Measurements from ENCODE around the gene UNC45A.

Gene UNC45A

DNA sequence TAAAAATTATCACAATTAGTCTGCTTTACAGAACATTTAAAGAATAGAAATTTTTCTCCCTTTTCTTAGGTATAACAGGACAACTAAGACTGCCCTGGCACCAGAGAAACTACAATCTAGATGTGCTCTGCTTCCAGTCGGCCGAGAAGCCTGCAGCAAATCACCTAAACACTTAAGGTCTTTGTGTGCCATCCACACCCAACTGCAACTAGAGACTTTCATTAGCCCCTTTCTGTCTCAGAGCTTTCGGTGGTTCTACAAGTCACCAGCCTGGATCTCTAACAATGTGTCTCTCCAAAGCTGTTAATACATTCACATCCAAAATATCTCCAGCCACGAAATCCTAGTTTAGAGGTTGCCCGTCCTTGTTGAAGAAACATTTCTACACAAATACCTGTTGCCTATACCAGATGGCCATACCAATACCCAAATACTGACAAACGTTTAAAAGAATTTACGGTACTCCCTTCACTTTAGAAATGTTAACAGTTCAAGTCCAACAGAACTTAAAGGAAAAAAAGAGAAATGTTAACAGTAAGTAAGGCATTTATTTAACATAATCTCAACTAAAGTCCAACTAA is 52.6 kb downstream of the UNC45A start:
- Histone ChIP-seq H3K27me3 (ENCODE audit: insufficient read depth, low read depth, severe bottlenecking) (no peaks in the 10 kb centered on the region), H3K4me3 (ENCODE audit: low read depth, low read length) (no peak overlapping the region), H3K36me3 (peaks cover 42% of the 10 kb centered on the region), H3K27ac (peak overlapping the region; percentile 78), H3K9me3 (ENCODE audit: severe bottlenecking) (no peaks in the 10 kb centered on the region)
- DNase-seq = no peak
- TF ChIP-seq, protein P1, sequence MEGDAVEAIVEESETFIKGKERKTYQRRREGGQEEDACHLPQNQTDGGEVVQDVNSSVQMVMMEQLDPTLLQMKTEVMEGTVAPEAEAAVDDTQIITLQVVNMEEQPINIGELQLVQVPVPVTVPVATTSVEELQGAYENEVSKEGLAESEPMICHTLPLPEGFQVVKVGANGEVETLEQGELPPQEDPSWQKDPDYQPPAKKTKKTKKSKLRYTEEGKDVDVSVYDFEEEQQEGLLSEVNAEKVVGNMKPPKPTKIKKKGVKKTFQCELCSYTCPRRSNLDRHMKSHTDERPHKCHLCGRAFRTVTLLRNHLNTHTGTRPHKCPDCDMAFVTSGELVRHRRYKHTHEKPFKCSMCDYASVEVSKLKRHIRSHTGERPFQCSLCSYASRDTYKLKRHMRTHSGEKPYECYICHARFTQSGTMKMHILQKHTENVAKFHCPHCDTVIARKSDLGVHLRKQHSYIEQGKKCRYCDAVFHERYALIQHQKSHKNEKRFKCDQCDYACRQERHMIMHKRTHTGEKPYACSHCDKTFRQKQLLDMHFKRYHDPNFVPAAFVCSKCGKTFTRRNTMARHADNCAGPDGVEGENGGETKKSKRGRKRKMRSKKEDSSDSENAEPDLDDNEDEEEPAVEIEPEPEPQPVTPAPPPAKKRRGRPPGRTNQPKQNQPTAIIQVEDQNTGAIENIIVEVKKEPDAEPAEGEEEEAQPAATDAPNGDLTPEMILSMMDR (IDR thresholded peaks at IDR 0.05; ENCODE audit: low read depth, low read length) = no peak

DNA sequence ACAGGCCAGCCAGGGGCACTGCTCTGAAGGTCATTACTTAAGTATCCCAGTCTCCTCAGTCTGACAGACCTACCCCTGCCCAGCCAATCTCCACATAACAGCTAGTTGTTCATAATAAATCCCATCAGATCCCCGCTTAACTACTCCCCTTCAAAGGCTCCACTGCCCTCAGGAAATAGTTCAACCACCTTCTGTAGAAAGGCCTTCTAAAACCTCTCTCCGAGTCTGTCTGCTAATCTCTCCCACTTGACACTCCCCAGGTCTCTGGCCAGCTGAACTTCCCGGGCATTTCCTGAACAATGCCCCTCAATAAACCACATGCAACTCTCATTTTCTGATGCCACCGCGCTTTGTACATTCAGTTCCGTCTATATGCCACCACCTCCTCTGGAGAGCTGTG is 53.2 kb downstream of the UNC45A start:
- peak overlapping the region; percentile 78 for H3K27ac ChIP-seq
- H3K27me3 ChIP-seq (ENCODE audit: insufficient read depth, low read depth, severe bottlenecking) = no peaks in the 10 kb centered on the region
- TF ChIP-seq, protein P1 (IDR thresholded peaks at IDR 0.05; ENCODE audit: low read depth, low read length) = no peak
- DNase-seq = peak; percentile 77
- H3K4me3 ChIP-seq (ENCODE audit: low read depth, low read length) = peak overlapping the region; percentile 1; the same call in 1 of the 2 replicates
- H3K9me3 ChIP-seq (ENCODE audit: severe bottlenecking) = no peaks in the 10 kb centered on the region
- peaks cover 37% of the 10 kb centered on the region for H3K36me3 ChIP-seq

DNA sequence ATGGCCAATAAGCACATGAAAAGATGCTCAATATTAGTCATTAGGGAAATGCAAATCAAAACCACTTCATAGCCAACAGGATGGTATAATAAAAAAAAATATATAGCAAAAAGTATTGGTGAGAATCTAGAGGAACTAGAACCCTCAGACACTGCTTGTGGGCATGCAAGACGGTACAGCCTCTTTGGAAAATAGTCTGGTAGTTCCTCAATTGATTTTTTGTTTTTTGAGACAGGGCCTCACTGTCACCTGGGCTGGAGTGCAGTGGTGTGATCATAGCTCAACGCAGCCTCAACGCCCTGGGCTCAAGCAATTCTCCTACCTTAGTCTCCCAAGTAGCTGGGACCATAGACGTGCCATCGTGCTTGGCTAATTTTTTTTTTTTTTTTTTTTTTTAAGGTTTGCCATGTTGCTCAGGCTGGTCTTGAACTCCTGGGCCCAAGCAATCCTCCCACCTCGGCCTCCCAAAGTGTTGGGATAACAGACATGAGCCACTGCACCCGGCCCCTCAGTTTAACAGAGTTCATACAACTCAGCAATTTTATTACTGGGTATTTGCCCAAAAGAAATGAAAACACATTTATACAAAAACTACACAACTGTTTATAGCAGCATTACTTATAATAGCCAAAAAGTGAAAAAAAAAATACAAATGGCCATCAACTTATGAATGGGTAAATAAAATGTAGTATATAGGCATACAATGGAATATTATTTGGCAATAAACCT is 54.1 kb downstream of the UNC45A start:
- Histone ChIP-seq H3K36me3 (peaks cover 29% of the 10 kb centered on the region), H3K9me3 (ENCODE audit: severe bottlenecking) (no peaks in the 10 kb centered on the region), H3K4me3 (ENCODE audit: low read depth, low read length) (no peak overlapping the region), H3K27ac (peak overlapping the region; percentile 78), H3K27me3 (ENCODE audit: insufficient read depth, low read depth, severe bottlenecking) (no peaks in the 10 kb centered on the region)
- no peak for DNase-seq
- TF ChIP-seq, protein P1 (IDR thresholded peaks at IDR 0.05; ENCODE audit: low read depth, low read length) = no peak

DNA sequence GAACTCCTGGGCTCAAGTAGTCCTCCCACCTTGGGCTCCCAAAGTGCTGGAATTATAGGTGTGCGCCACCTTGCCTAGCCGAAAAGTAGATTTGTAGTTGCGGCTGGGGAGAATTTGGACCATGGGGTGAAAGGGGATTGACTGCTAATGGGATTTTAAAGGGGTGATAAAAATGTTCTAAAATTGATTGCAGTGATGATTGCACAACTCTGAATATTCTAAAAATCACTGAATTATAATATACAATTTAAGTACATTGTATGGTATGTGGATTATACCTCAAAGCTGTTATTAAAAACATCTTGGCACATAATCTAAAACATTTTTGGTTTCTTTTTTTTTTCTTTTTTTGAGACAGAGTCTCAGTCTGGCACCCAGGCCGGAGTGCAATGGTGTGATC is 55.4 kb downstream of the UNC45A start:
- no peak overlapping the region for H3K27ac ChIP-seq
- no peaks in the 10 kb centered on the region for H3K9me3 ChIP-seq (ENCODE audit: severe bottlenecking)
- H3K36me3 ChIP-seq = peaks cover 24% of the 10 kb centered on the region
- H3K27me3 ChIP-seq (ENCODE audit: insufficient read depth, low read depth, severe bottlenecking) = no peaks in the 10 kb centered on the region
- no peak for DNase-seq
- H3K4me3 ChIP-seq (ENCODE audit: low read depth, low read length) = no peak overlapping the region
- TF ChIP-seq, protein P1 (IDR thresholded peaks at IDR 0.05; ENCODE audit: low read depth, low read length) = no peak

DNA sequence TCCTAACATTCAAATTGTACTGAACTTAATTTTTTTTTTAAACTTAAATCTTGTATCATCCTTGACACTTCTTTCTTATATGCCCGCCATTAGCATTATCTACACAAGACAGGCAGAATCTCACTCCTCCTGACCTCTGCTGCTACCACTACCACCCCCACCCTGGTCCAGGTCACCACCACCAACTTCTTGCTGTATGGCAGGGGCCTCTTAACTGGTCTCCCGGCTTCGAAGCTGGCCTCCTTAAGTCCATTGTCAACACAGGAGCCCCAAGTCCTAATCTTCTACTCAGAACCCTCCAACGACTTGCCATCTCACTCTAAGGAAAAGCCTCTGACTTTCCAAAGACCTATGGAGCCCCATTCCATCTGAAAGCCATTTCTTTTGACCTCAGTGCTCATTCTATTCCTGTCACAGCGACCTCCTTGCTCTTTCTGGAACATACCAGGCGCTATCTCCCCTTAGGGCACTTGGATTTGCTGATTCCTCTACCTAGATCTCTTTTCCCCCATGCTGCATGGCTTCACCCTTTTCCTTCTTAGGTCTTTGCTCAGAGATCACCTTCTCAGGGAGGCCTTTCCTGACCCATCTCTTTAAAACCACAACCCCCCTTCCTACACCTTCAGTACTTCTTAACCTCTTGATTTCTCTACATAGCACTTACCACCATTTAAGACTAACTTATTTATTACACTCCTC is 56.7 kb downstream of the UNC45A start:
- TF ChIP-seq, protein P1 (IDR thresholded peaks at IDR 0.05; ENCODE audit: low read depth, low read length) = no peak
- Histone ChIP-seq H3K4me3 (ENCODE audit: low read depth, low read length) (no peak overlapping the region), H3K27me3 (ENCODE audit: insufficient read depth, low read depth, severe bottlenecking) (no peaks in the 10 kb centered on the region), H3K9me3 (ENCODE audit: severe bottlenecking) (no peaks in the 10 kb centered on the region), H3K36me3 (peaks cover 16% of the 10 kb centered on the region), H3K27ac (no peak overlapping the region)
- DNase-seq = no peak
